Ishikawa (cell line): ENCODE results near the gene USP17L12.
"Not testable (repeated sequence)": the region's sequence is repeated elsewhere in the genome, so short reads cannot be mapped to it uniquely, and the experiment has no call there.

ENCODE experiments used
- CREB1 ChIP-seq: IDR thresholded peaks from 2 replicates; pipeline ENCODE4 v1.6.1; 2012; ENCODE audit warnings: low read depth
- EGR1 ChIP-seq: IDR thresholded peaks from 2 replicates; pipeline ENCODE4 v1.6.1; 2012
- NFIC ChIP-seq: IDR thresholded peaks from 2 replicates; pipeline ENCODE4 v1.6.1; 2012
- RAD21 ChIP-seq: IDR thresholded peaks from 2 replicates; pipeline ENCODE4 v1.6.1; 2012; ENCODE audit warnings: low read depth
- TAF1 ChIP-seq: IDR thresholded peaks from 2 replicates; pipeline ENCODE4 v1.6.1; 2012; ENCODE audit warnings: low read depth, mild to moderate bottlenecking
- YY1 ChIP-seq: IDR thresholded peaks from 2 replicates; pipeline ENCODE4 v1.6.1; 2012; ENCODE audit warnings: low read depth
- TF ChIP-seq, protein P1 (sequence below): IDR thresholded peaks from 2 replicates; pipeline ENCODE4 v1.6.1; 2012; ENCODE audit warnings: low read depth, mild to moderate bottlenecking
- TF ChIP-seq, protein P2 (sequence below): IDR thresholded peaks from 2 replicates; pipeline ENCODE4 v1.6.1; 2012

DNA sequence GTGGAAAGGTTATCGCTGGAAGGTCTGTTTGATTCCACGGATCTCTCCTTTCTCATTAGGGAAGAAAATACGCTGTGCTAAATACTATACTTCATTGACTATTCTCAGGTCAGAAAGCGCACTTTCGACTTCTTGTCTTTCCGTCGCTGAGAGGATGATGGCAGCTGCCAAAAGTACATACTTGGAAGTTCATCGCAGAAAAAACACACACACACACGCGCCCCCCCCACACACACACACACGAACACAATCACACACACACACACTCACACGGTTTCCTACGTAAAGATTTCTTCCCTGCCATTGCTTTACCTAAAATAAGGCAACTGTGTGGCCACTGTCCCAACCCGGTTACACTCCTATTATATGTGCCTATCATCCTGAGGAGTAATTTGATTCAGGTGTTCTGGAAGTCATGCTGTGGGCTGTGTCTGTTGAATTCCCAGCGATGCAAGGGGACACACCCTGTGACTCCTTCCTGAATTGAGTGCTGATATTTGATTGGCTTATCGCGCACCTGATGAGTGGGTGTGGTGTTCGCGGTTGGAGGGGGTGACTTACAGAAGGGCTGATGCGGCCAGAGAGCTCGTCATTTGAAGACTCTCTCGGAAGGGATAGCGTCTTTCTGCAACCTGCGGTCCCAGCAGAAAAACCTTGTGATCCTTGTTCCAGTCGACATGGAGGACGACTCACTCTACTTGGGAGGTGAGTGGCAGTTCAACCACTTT, 28.2 kb downstream of the USP17L12 start, which contains the start of gene USP17L18:
- not testable (repeated sequence) for TF ChIP-seq YY1, TAF1, CREB1, EGR1, RAD21, NFIC
- TF ChIP-seq, protein P1, sequence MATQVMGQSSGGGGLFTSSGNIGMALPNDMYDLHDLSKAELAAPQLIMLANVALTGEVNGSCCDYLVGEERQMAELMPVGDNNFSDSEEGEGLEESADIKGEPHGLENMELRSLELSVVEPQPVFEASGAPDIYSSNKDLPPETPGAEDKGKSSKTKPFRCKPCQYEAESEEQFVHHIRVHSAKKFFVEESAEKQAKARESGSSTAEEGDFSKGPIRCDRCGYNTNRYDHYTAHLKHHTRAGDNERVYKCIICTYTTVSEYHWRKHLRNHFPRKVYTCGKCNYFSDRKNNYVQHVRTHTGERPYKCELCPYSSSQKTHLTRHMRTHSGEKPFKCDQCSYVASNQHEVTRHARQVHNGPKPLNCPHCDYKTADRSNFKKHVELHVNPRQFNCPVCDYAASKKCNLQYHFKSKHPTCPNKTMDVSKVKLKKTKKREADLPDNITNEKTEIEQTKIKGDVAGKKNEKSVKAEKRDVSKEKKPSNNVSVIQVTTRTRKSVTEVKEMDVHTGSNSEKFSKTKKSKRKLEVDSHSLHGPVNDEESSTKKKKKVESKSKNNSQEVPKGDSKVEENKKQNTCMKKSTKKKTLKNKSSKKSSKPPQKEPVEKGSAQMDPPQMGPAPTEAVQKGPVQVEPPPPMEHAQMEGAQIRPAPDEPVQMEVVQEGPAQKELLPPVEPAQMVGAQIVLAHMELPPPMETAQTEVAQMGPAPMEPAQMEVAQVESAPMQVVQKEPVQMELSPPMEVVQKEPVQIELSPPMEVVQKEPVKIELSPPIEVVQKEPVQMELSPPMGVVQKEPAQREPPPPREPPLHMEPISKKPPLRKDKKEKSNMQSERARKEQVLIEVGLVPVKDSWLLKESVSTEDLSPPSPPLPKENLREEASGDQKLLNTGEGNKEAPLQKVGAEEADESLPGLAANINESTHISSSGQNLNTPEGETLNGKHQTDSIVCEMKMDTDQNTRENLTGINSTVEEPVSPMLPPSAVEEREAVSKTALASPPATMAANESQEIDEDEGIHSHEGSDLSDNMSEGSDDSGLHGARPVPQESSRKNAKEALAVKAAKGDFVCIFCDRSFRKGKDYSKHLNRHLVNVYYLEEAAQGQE = not testable (repeated sequence)
- TF ChIP-seq, protein P2, sequence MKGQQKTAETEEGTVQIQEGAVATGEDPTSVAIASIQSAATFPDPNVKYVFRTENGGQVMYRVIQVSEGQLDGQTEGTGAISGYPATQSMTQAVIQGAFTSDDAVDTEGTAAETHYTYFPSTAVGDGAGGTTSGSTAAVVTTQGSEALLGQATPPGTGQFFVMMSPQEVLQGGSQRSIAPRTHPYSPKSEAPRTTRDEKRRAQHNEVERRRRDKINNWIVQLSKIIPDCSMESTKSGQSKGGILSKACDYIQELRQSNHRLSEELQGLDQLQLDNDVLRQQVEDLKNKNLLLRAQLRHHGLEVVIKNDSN = not testable (repeated sequence)
